Activated gamma-delta T cell (primary cell): ENCODE data around the gene PKN1.
A peak's percentile ranks its signal among the peaks of the same experiment; 100 is the strongest.
"Not testable (repeated sequence)": the region's sequence is repeated elsewhere in the genome, so short reads cannot be mapped to it uniquely, and the experiment has no call there.

ENCODE experiments used
- DNase-seq: peaks from one replicate; lab custom pipeline; 2025; lab: John Stamatoyannopoulos, UW

PKN1 gene

DNA sequence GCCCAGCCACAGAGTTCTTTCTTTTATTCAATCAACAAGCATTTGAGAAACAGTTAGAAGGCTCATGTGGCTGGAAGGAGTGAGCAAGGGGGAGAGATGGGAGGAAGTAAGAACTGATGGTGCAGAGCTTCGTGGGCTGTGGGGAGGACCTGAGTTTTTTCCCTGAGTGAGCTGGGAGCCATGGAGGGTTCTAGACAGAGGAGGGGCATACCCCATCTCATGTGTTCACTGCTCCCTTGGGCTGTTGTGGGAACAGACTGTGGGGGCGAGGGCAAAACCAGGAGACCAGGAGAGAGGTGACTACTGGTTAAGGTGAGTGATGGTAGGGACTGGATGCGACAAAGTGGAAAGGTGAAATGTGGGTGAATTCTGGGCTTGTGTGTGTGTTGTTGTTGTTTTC lies 2.4 kb upstream of the PKN1 start:
- DNase-seq: no peak

DNA sequence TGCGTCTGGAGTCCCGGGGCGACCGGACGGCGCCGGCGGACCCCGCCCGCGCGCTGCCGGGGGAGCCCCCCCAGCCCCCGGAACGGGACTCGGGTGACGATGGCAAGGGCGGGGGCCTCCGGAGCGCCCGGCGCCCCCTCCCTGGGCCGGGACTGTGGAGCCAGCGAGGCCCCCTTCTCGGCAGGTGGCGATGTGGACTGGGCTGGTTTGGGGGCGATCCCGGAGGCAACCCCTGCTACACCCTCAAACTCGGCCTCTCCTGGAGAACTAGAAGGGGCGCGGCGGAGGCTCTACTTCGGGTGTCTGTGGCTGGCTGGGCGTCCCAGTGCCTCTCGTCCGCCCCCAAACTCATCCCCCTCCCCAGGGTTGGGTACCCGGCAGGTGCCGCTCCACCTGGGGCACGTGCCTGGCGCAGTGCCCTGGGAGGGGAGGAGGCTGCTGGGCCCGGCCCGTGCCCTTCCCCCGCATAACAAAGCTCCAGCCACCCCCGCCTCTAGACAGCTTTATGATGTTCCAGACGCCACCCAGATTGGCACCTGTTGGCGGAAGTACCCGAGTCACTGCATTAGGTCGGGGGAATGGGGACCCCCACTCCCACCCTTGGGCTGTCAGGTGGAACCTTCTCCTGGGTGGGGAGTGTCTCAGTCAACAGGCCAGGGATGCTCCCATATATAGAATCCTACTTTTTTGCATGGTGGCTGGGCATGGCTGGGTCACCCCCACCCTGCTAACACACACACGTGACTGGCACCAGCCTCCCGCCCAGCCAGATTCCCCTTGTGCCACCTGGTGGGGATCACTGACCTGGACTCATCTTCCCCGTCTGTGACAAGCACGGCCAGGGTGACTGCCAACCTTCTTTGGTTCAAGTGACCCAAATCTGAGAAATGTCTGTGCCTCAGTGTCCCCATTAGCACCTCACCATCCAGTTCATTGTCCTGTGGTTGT lies 722 bp downstream of the PKN1 start:
- no peak for DNase-seq

DNA sequence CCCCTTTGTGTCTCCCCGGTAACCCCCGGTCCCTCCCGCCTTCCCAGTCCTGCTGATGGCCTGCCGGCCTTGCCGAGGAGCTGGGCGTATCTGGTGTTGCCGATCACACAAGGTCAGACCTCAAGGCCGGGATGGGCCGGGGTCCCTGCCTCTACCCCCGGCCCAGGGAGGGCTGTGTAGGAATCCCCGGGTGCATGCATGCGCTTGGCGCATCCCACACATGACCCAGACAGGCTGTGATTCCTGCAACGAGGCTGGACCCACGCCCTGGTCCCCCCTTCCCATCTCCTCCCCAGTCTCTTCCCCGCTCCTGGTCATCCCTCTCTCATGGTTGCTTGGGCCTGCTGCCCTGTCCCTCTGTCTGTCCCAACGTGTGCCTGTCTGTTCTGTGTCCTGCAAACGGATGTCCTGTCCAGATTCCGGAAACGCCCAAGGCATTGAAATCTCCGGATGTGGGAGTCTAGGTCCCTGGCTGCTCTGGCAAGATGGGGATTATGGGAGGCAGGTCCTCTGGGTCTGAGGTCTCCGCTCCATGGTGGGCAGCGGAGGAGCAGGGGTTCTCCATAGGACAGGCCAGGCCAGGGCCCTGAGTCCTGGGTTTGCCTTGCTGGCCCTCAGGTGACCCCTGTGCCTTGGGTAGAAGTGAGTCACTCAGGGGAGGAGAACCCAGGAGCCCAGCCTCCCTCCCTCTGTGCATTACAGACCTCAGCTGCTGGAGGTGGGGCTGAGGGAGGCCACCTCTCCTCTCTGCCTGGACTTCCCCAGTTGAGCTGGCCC lies 1.6 kb downstream of the PKN1 start:
- no peak for DNase-seq

DNA sequence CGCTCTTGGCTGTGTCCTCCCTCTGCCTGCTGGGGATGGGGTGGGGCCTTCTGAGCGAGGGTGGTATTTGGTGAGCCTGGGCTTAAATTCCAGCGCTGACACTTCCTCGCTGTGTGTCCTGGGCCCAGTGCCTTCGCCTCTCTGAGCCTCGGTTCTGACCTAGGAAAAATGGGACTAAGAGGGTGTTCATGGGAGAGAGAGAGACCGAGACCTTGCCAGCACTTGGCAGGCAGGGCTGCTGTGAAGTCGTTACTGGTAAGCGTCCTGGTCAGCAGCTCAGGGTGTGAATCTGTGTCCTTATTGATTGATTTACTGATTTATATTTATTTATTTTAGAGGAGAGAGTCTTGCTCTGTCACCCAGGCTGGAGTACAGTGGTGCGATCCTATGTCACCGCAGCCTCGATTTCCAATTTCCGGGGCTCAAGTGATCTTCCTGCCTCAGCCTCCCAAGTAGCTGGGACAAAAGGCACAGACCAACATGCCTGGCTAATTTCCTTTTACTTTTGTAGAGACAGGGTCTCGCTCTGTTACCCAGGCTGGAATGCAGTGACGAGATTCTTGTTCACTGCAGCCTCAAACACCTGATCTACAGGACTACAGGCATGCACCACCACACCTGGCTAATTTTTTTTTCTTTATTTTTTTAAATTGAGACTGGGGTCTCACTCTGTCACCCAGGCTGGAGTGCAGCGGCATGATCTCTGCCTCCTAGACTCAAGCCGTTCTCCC lies 2.4 kb downstream of the PKN1 start:
- DNase-seq: no peak

DNA sequence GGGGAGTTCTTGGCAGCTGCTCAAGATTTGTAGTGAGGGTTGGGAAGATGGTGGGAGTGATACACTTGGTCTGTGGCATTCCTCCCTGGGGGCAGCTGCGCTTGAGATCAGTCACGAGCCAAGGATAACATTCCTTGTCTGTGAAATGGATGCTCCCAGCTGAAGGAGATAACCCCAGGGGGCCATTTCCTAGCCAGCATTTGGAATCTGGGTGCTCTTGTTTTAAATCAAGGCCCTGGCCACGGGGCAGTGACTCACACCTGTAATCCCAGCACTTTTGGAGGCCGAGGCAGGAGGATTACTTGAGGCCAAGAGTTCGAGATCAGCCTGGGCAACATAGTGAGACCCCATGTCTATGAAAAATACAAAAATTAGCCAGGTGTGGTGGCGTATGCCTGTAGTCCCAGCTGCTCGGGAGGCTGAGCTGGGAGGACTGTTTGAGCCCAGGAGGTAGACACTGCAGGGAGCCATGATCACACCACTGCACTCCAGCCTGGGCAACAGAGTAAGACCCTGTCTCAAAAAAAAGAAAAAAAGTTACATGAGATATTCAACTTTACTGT lies 4.6 kb downstream of the PKN1 start:
- no peak for DNase-seq

DNA sequence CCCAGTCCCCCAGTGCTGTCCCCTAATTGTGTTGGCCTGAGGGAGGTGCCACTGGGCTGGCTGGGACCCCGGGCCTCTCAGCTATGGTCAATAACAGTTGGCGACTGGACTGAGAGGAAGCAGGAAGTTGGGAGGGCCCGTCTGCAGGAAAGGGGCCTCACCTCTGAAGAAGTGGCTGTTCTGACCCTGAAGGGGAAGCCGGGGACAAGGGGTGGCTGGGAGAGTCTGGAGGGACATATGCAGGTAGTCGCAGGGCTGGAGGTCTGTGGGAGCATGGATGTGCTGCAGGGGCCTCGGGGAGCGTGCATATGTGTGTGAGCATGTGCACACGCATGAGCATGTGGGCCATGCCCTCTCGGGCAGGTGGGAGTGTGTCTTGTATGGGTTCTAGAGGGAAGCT lies 5.9 kb downstream of the PKN1 start:
- no peak for DNase-seq

DNA sequence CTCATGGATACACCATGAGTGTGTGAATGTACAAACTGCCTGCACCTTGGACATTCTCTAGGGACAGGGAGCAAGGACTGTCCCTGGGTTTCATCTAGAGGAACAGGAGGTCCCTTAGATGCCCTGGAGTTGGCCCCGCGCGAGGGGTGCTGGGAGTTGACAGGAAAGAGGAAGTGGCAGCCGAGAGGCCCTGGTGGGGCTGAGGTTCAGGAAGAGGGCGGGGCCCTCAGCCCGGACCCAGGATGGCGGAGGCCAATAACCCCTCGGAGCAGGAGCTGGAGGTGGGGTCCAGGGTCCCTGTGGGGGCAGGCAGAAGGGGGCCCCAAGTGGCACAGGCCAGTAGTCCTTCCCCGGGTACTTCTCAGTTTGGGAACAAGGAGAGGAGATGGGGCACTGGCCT lies 6.9 kb downstream of the PKN1 start:
- peak; percentile 53 for DNase-seq

DNA sequence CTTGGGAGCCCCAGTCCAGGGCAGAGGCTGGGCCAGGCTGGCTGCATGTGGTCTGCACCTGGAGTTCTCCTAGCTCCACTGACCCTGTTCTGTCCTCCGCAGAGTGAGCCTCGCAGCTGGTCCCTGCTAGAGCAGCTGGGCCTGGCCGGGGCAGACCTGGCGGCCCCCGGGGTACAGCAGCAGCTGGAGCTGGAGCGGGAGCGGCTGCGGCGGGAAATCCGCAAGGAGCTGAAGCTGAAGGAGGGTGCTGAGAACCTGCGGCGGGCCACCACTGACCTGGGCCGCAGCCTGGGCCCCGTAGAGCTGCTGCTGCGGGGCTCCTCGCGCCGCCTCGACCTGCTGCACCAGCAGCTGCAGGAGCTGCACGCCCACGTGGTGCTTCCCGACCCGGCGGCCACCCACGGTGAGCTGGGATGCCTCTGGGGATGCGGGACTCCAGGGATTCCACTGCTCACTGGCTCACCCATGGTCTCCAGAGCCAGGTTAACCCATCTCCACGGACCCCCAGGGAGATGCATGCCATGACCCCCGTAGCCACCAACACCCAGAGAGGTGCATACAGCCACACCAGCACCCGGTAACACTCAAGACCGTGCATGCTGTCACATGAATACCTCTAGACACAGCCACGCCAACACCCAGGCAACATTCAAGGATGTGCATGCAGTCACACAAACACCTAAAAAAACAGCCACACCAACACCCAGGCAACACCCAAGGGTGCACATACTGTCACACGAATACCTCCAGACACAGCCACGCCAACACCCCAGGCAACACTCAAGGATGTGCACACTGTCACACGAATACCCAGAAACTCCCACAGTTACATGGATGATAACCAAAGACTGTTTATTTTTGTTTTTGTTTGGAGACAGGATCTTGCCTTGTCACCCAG lies 8.2 kb downstream of the PKN1 start:
- DNase-seq: no peak

DNA sequence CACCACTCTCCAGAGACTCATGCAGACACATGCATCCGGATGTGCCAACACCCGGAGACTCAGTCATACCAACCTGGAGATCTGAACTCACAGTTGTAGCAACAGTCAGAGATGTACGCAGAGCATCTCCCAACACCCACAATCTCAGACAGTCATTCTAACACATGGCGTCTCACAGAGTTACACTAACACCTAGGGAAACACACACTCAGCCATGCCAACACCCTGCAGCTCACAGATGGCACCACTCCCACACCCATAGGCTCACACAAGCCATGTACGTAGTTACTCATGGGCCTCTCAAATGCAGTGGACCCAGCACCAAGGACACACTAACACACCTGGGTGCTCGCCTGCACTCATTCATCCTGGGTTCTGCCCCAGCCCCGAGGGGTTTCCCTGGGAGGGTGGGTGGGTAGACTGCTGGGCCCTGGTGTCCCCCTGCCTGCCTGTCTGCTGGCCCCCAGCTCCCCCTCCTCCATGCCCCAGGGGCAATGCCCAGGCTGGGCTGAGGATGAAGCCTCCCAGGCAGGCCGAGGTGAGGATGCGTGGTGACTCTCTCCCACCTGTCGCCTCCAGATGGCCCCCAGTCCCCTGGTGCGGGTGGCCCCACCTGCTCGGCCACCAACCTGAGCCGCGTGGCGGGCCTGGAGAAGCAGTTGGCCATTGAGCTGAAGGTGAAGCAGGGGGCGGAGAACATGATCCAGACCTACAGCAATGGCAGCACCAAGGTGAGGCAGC lies 10.0 kb downstream of the PKN1 start:
- no peak for DNase-seq

DNA sequence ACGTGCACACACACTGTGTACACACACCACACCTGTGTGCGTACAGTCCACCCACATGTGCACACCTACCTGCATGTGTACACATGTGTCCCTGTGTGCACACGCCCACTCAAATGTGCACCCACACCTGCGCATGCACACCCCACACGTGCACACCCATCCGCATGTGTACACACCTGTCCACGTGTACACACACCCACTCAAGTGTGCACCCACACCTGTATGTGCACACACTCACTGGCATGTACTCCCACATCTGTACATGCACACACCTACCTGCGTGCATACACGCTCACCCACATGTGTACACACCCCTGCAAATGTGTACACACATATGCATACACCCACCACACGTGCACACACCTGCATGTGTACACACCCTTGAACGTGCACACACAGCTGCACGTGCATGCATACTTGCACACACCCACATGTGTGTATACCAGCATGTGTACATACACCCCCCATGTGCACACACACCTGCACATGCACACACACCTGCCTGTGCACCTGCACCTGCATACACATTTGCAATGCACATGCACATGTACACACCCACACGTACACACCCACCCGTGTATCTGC lies 10.6 kb downstream of the PKN1 start:
- DNase-seq: no peak

DNA sequence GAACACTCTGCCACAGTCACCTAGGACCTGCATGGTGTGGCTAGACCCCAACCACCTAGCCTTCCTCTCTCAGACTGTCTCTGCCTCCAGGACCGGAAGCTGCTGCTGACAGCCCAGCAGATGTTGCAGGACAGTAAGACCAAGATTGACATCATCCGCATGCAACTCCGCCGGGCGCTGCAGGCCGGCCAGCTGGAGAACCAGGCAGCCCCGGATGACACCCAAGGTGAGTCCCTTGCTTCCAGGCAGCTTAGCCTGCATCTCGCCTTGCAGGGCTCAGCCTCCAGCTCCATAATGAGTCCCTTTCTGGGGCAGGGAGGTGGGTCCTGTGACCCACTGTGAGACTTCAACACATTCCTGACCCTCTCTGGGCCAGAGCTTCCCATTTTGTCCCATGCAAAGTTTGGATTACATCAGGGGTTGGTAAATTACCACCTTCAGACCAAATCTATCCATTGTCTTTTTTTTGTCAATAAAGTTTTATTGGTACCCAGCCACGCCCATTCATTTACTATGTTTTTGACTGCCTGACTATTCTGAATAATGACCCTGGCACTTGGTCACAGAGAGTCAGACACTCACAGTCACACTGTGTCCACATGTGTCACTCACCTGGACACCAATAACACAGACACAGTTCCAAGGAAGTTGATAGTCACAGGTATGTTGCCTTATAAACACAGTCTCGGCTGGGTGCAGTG lies 13.4 kb downstream of the PKN1 start:
- no peak for DNase-seq

DNA sequence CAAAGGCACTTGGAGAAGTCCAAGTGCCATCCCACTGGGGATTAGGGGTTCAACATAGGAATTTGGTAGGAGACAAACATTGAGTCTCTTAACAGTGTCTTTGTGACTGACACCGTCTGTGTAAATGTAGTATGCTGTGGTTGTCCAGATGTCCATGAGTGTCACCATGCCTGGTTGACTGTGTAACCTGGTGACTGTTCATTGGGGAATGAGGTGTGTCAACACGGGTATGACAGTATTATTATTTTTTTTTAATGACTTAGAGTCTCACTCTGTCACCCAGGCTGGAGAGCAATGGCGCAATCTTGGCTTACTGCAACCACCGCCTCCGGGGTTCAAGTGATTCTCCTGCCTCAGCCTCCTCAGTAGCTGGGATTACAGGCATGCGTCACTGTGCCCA lies 16.2 kb downstream of the PKN1 start:
- no peak for DNase-seq

DNA sequence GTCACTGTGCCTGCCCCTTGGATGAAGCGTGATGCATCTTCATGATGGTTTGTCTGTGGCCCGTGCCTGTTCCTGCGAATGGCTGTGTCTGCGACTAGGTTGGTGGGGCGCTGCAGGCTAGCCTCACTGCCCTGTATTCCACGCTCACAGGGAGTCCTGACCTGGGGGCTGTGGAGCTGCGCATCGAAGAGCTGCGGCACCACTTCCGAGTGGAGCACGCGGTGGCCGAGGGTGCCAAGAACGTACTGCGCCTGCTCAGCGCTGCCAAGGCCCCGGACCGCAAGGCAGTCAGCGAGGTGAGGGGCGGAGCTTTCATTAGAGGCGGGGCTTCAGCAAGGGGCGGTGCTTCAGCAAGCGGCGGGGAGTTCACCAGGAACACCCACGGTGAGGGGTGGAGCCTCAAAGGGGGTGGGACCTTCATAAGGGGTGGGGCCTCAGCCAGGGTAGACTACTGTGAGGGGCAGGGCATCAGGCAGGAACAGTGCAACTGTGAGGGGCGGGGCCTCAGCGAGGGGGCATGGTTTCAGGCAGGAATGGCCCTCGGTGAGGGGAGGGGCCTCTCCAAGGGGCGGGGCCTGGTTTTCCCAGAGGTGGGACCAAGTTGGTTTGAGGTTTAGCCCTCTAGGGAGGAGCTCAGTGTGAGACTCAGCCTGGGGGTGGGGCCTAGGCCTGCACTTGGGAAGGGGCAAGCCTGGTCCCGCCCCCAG lies 17.2 kb downstream of the PKN1 start:
- no peak for DNase-seq

DNA sequence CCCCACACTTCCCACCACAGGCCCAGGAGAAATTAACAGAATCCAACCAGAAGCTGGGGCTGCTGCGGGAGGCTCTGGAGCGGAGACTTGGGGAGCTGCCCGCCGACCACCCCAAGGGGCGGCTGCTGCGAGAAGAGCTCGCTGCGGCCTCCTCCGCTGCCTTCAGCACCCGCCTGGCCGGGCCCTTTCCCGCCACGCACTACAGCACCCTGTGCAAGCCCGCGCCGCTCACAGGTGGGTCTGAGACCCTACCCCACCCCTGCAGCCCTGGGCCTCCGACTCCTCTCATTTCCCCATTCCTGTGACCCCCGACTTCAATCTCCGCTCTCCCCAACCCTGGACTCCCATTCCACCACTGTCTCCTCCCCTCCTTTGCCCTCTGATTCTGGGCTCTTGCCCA lies 17.8 kb downstream of the PKN1 start:
- no peak for DNase-seq

DNA sequence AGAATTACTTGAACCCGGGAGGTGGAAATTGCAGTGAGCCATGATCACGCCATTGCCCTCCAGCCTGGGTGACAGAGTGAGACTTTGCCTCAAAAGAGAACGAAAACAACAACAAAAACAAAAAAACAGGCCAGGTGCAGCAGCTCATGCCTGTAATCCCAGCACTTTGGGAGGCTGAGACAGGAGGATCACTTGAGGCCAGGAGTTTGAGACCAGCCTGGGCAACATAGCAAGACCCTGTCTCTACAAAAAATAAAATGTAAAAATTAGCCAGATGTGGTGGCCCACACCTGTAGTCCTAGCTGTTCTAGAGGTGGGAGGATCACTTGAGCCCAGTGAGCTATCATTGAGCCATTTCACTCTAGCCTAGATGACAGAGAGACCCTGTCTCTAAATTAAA lies 19.2 kb downstream of the PKN1 start:
- not testable (repeated sequence) for DNase-seq

DNA sequence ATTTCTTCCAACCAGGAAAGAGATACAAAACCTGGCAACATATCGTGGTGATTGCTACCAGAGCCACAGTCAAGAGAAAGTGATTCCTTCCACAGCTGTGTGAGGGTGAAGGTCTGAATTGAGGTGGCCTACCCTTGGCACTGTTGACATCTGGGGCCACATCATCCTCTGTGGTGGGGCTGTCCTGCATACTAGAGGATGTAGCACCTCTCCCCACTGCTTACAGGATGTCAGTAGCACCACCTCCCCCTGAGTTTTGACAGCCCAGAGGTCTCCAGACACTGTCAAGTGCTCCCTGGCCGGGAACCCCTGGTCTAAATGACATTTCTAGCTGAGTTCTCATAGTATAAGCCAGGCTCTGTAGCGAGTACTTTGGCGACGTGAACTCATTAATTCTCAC lies 26.6 kb downstream of the PKN1 start:
- DNase-seq: no peak

DNA sequence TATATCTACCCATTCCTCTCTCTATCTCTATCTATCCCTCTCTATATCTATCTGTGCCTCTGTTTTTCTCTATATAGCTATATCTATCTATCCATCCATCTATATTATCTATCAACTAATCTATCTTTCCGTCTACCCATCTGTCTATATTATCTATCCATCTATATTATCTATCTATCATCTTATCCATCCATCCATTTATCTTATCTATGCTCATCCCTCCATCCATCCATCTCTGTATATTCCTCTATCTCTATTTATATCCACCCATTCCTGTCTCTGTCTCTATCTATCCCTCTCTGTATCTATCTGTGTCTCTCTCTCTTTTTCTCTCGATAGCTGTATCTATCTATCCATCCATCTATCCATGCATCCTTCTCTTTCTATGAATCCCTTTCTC lies 27.8 kb downstream of the PKN1 start:
- DNase-seq: no peak

DNA sequence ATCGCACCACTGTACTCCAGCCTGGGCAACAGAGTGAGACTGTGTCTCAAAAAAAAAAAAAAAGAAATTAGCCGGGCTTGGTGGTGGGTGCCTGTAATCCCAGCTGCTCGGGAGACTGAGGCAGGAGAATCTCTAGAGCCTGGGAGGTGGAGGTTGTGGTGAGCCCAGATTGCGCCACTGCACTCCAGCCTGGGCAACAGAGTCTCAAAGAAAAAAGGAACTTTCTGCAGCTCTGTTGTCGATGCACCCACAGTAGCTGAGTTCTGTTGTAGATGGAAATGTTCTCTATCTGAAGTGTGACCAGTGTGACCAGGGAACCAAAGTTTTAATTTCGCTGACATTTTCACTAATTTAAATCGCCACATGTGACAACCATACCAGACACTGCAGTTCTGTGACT lies 29.3 kb downstream of the PKN1 start:
- DNase-seq: not testable (repeated sequence)

DNA sequence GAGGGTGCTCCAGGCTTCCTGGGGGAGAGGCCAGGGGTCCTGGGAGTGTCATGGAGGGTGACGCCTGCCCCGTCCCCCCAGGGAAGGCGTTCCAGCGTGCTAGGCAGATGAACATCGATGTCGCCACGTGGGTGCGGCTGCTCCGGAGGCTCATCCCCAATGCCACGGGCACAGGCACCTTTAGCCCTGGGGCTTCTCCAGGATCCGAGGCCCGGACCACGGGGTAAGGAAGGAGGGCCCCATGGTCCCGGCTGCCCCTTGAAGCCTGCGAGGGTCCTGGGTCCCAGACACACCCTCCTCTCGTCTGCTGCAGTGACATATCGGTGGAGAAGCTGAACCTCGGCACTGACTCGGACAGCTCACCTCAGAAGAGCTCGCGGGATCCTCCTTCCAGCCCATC lies 30.6 kb downstream of the PKN1 start:
- no peak for DNase-seq
